Karpas-422 (cell line): ENCODE measurements around the gene SYNGR4. TPM values are rescaled to one million over a fixed set of nuclear protein-coding genes. Genes with fewer than 3 reads are reported as not detected.
A peak's percentile ranks its signal among the peaks of the same experiment; 100 is the strongest.
"Not testable (repeated sequence)": the region's sequence is repeated elsewhere in the genome, so short reads cannot be mapped to it uniquely, and the experiment has no call there.

Source experiments
- DNase-seq: peaks from one replicate; pipeline ENCODE4 v3.0.0-alpha.2; 2015
- H2AFZ ChIP-seq: fragments of 200-600 bp; sonication (generic); 2 replicates; pipeline ENCODE4 v1.6.1; 2014; ENCODE audit warnings: antibody characterized with exemption, low read length, mixed read lengths
- H3K27ac ChIP-seq: fragments of 200-600 bp; sonication (generic); 2 replicates; pipeline ENCODE4 v1.5.1; 2014; ENCODE audit warnings: mild to moderate bottlenecking, low read length, moderate library complexity
- H3K27me3 ChIP-seq: fragments of 200-600 bp; sonication (generic); 2 replicates; pipeline ENCODE4 v1.6.1; 2014; ENCODE audit warnings: low read length, mixed read lengths
- H3K36me3 ChIP-seq: fragments of 200-600 bp; sonication (generic); 2 replicates; pipeline ENCODE4 v1.6.1; 2014; ENCODE audit warnings: low read length, mixed read lengths; ENCODE audit not compliant: insufficient read depth
- H3K4me1 ChIP-seq: fragments of 200-600 bp; sonication (generic); 2 replicates; pipeline ENCODE4 v1.6.1; 2014; ENCODE audit warnings: mild to moderate bottlenecking, low read length, mixed read lengths
- H3K4me2 ChIP-seq: fragments of 200-600 bp; sonication (generic); 2 replicates; pipeline ENCODE4 v1.6.1; 2014; ENCODE audit warnings: low read length, low read depth, mild to moderate bottlenecking; ENCODE audit not compliant: poor library complexity, severe bottlenecking
- H3K4me3 ChIP-seq: fragments of 200-600 bp; sonication (generic); 2 replicates; pipeline ENCODE4 v1.5.1; 2014; ENCODE audit warnings: mild to moderate bottlenecking, antibody characterized with exemption, low read length, mixed read lengths
- H3K79me2 ChIP-seq: fragments of 200-600 bp; sonication (generic); 2 replicates; pipeline ENCODE4 v1.6.1; 2014; ENCODE audit warnings: mild to moderate bottlenecking, low read length, mixed read lengths
- H3K9ac ChIP-seq: fragments of 200-600 bp; sonication (generic); 2 replicates; pipeline ENCODE4 v1.6.0; 2014; ENCODE audit warnings: low read length
- H3K9me2 ChIP-seq: fragments of 200-600 bp; sonication (generic), shearing (Covaris generic); replicated peaks from 2 replicates; pipeline ENCODE4 v1.6.0; 2014; ENCODE audit warnings: mild to moderate bottlenecking, low read length, moderate library complexity; ENCODE audit not compliant: insufficient read depth
- H3K9me3 ChIP-seq: fragments of 300-700, 200-600 bp; sonication (generic); 2 replicates; pipeline ENCODE4 v1.6.1; 2014; ENCODE audit warnings: low read length, mixed read lengths
- H4K20me1 ChIP-seq: fragments of 200-600 bp; sonication (generic); 2 replicates; pipeline ENCODE4 v1.6.1; 2014; ENCODE audit warnings: mild to moderate bottlenecking, antibody characterized with exemption, low read length, low read depth; ENCODE audit not compliant: insufficient read depth
- total RNA-seq: library from RNA; depleted of rRNA; stranded (reverse); fragments of >200 nt; shearing (Covaris generic); gene quantifications from 2 replicates; pipeline ENCODE4 v1.2.3, GENCODE V29; 2014; ENCODE audit warnings: low replicate concordance

The SYNGR4 gene
- total RNA-seq, 1 experiment from 2014 or later: not detected

DNA sequence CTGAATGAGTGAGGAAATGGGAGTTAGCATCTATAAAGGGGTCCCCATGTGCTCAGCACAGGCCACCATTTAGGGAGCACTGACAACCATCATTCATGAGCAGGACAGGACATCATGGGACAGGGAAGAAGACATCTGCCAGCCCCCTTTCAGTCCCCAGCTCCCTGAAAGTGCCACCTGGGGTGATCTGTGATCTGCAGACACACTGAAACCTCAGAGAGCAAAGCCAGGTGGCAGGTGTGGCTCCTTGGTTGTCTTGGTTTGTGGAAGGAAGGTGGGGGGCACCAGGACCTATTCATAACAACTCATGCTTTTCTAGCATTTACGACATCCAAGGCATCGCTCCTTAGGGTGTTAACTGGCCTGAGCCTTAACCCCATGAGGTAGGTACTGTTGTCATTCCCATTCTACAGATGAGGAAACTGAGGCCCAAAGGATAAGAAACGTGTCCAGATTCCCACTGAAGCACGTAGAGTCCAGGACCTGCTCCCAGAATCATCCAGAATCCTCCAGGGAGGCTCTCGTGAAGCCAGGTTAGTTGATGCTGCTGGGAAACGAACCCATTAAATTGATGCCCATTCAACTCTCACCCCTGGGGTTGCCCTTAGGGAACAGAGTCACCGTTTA is 21.4 kb downstream of the SYNGR4 start:
- peaks cover 15% of the 10 kb centered on the region for H3K79me2 ChIP-seq
- H2AFZ ChIP-seq: no peak overlapping the region
- no peak overlapping the region for H3K9ac ChIP-seq
- H3K27ac ChIP-seq: no peak overlapping the region
- no peaks in the 10 kb centered on the region for H3K9me2 ChIP-seq
- no peaks in the 10 kb centered on the region for H3K27me3 ChIP-seq
- peaks cover 4% of the 10 kb centered on the region for H3K4me1 ChIP-seq
- H3K36me3 ChIP-seq: peaks cover 18% of the 10 kb centered on the region
- H3K4me3 ChIP-seq: no peak overlapping the region
- H3K4me2 ChIP-seq: no peak overlapping the region
- H3K9me3 ChIP-seq: no peaks in the 10 kb centered on the region
- no peaks in the 10 kb centered on the region for H4K20me1 ChIP-seq
- no peak for DNase-seq

GRCh38 chr19:48386981-48387380 is 22.8 kb downstream of the SYNGR4 start:
- H2AFZ ChIP-seq: no peak overlapping the region
- H3K79me2 ChIP-seq: peaks cover 23% of the 10 kb centered on the region
- H3K4me1 ChIP-seq: peaks cover 7% of the 10 kb centered on the region
- H3K4me2 ChIP-seq: no peak overlapping the region
- no peak for DNase-seq
- no peaks in the 10 kb centered on the region for H3K9me3 ChIP-seq
- H3K4me3 ChIP-seq: no peak overlapping the region
- H3K36me3 ChIP-seq: peaks cover 18% of the 10 kb centered on the region
- no peak overlapping the region for H3K27ac ChIP-seq
- no peaks in the 10 kb centered on the region for H4K20me1 ChIP-seq
- no peaks in the 10 kb centered on the region for H3K9me2 ChIP-seq
- no peak overlapping the region for H3K9ac ChIP-seq
- no peaks in the 10 kb centered on the region for H3K27me3 ChIP-seq

DNA sequence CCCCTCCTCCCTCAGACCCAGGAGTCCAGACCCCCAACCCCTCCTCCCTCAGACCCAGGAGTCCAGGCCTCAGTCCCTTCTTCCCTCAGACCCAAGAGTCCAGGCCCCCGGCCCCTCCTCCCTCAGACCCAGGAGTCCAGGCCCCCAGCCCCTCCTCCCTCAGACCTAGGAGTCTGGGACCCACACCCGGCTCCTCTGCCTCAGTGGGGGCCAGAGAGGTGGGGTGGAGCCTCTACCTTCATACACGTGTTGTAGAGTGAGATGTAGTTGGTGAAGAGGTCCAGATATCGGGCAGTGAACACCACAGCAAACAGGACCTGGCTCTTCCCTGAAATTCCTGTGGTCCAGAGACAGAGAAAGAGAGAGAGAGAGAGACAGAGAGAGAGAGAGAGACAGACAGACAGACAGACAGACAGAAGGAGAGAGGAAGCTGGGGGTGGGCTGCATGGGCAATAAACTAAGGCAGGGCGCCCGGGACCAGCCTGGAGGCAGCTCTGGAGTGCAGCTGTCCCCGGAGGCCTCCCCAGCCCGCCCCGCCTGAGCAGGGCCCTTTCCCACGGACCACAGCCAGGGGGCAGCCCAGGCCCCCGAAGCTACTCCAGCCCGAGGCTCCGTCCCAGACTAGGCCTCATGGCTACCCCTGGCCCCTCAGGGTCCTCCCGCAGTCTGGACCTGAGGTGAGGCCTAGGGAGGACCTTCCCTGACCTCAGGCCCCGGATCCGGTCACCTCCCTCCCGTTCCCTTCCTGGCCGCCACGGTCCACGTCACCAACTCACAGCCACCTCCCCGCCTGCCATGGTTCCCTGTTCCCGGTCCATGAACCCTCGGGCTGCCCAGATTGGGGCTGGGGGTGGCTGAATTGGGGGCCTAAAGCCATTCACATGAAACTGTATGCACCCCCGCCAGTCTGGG is 26.3 kb downstream of the SYNGR4 start:
- Histone ChIP-seq H3K27me3 (no peaks in the 10 kb centered on the region), H3K4me3 (peak overlapping the region; percentile 90), H3K4me1 (peaks cover 7% of the 10 kb centered on the region), H2AFZ (no peak overlapping the region), H3K4me2 (peak overlapping the region; percentile 85), H3K27ac (peak overlapping the region; percentile 75), H3K9ac (peak overlapping the region; percentile 97), H3K79me2 (peaks cover 23% of the 10 kb centered on the region), H4K20me1 (no peaks in the 10 kb centered on the region), H3K36me3 (peaks cover 14% of the 10 kb centered on the region), H3K9me3 (no peaks in the 10 kb centered on the region), H3K9me2 (no peaks in the 10 kb centered on the region)
- DNase-seq: peak; percentile 87

- peaks cover 11% of the 10 kb centered on the region; the same call in 1 of the 2 replicates for H3K36me3 ChIP-seq
- peak within 1 kb of the TSS; percentile 75 for H3K27ac ChIP-seq
- no peaks in the 10 kb centered on the region for H3K9me3 ChIP-seq
- H3K4me1 ChIP-seq: peaks cover 7% of the 10 kb centered on the region
- peak within 1 kb of the TSS; percentile 97 for H3K9ac ChIP-seq
- peak within 1 kb of the TSS; percentile 85 for H3K4me2 ChIP-seq
- peak within 1 kb of the TSS; percentile 90 for H3K4me3 ChIP-seq
- peaks cover 23% of the 10 kb centered on the region for H3K79me2 ChIP-seq
- no peaks in the 10 kb centered on the region for H3K27me3 ChIP-seq
- H2AFZ ChIP-seq: peak within 1 kb of the TSS; percentile 46; the same call in 1 of the 2 replicates
- no peaks in the 10 kb centered on the region for H4K20me1 ChIP-seq
- no peaks in the 10 kb centered on the region for H3K9me2 ChIP-seq
- peak; percentile 86 for DNase-seq
Observed at GRCh38 chr19:48391100-48392005, 27.2 kb downstream of the SYNGR4 start, which contains the start of gene KDELR1. Gene KDELR1, minus strand, starts transcription at chr19:48391551. Its CDS starts 193 bp downstream, at chr19:48391358.

DNA sequence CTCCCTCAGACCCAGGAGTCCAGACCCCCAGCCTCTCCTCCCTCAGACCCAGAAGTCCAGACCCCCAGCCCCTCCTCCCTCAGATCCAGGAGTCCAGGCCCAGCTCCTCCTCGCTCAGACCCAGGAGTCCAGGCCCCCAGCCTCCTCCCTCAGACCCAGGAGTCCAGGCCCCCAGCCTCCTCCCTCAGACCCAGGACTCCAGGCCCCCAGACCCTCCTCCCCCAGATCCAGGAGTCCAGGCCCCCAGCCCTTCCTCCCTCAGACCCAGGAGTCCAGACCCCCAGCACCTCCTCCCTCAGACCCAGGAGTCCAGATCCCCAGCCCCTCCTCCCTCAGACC is 27.8 kb downstream of the SYNGR4 start:
- not testable (repeated sequence) for H3K9me3 ChIP-seq, H3K4me1 ChIP-seq, H3K9me2 ChIP-seq, H4K20me1 ChIP-seq, H3K27me3 ChIP-seq, H3K27ac ChIP-seq, DNase-seq, H2AFZ ChIP-seq
- peak overlapping the region; percentile 90 for H3K4me3 ChIP-seq
- peaks cover 23% of the 10 kb centered on the region for H3K79me2 ChIP-seq
- H3K4me2 ChIP-seq: peak overlapping the region; percentile 85
- H3K36me3 ChIP-seq: peaks cover 11% of the 10 kb centered on the region; the same call in 1 of the 2 replicates
- H3K9ac ChIP-seq: peak overlapping the region; percentile 60; the same call in 1 of the 2 replicates

DNA sequence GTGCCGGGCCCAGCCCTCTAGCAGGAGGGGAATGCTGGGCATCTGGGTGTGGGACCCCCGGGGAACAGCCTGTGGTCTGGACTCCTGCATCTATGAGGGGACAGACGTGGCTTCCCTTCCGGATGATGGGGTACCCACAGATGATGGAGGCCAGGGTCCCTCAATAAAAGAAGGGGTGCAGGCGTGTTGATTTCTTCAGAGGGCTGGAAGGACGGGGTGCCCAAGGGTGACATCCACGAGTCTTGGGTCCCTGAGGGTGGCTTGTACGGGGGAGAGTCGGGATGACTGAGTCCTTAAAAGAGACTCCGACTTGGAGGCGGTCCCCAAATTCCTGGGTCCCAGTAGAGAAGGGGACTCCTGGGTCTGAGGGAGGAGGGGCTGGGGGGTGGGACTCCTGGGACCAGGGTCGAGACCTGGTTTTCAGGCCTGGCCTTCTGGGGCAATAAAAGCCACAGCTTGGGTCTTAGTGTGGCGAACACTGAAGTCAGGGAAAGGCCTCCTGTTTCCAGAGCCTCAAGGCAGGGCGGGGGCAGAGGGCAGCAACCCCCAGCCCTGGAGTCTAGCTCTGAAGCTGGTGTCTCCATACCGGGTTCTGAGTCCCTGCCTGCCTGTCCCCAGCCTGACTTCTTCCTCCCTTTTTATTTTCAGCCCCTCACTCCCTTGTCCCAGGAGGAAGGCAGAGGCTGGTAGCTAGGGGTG is 28.8 kb downstream of the SYNGR4 start:
- no peaks in the 10 kb centered on the region for H3K9me2 ChIP-seq
- H3K27me3 ChIP-seq: no peaks in the 10 kb centered on the region
- H3K4me2 ChIP-seq: no peak overlapping the region
- peaks cover 7% of the 10 kb centered on the region; the same call in 1 of the 2 replicates for H3K36me3 ChIP-seq
- H3K9ac ChIP-seq: no peak overlapping the region
- no peak overlapping the region for H3K27ac ChIP-seq
- no peak overlapping the region for H3K4me3 ChIP-seq
- H2AFZ ChIP-seq: no peak overlapping the region
- H3K79me2 ChIP-seq: peaks cover 20% of the 10 kb centered on the region
- no peak for DNase-seq
- H4K20me1 ChIP-seq: no peaks in the 10 kb centered on the region
- H3K4me1 ChIP-seq: peaks cover 7% of the 10 kb centered on the region
- no peaks in the 10 kb centered on the region for H3K9me3 ChIP-seq

- no peak for DNase-seq
- Histone ChIP-seq H3K9ac (no peak within 1 kb of the TSS; the same call in 1 of the 2 replicates), H3K27me3 (no peaks in the 10 kb centered on the region)
Observed at GRCh38 chr19:48393559-48394330, 29.6 kb downstream of the SYNGR4 start, which contains the start of gene GRIN2D. Gene GRIN2D, plus strand, starts transcription at chr19:48393668. Its CDS starts 4,725 bp downstream, at chr19:48398393.

More at GRCh38 chr19:48393559-48394330, 29.6 kb downstream of the SYNGR4 start, which contains the start of gene GRIN2D:
- Histone ChIP-seq H3K36me3 (0 out of 2 replicates have a peak, but pooled peaks cover under 1% of the 10 kb centered on the region), H3K4me3 (no peak within 1 kb of the TSS), H3K4me1 (peaks cover 7% of the 10 kb centered on the region), H3K79me2 (peaks cover 20% of the 10 kb centered on the region), H3K4me2 (no peak within 1 kb of the TSS), H3K9me3 (no peaks in the 10 kb centered on the region), H3K9me2 (no peaks in the 10 kb centered on the region), H2AFZ (no peak within 1 kb of the TSS), H4K20me1 (no peaks in the 10 kb centered on the region), H3K27ac (no peak within 1 kb of the TSS)
